HTERT RPE-1 (cell line): ENCODE measurements around the gene ADAM23.
"Not testable (repeated sequence)": the region's sequence is repeated elsewhere in the genome, so short reads cannot be mapped to it uniquely, and the experiment has no call there.

Experiments used
- in situ Hi-C: fragments of 300-500 bp; cut with MboI; formaldehyde crosslinking; loops from 4 replicates; pipeline ENCODE4 v1.14.3; 2020; ENCODE audit warnings: low sequenced_read_pairs

Gene ADAM23, protein sequence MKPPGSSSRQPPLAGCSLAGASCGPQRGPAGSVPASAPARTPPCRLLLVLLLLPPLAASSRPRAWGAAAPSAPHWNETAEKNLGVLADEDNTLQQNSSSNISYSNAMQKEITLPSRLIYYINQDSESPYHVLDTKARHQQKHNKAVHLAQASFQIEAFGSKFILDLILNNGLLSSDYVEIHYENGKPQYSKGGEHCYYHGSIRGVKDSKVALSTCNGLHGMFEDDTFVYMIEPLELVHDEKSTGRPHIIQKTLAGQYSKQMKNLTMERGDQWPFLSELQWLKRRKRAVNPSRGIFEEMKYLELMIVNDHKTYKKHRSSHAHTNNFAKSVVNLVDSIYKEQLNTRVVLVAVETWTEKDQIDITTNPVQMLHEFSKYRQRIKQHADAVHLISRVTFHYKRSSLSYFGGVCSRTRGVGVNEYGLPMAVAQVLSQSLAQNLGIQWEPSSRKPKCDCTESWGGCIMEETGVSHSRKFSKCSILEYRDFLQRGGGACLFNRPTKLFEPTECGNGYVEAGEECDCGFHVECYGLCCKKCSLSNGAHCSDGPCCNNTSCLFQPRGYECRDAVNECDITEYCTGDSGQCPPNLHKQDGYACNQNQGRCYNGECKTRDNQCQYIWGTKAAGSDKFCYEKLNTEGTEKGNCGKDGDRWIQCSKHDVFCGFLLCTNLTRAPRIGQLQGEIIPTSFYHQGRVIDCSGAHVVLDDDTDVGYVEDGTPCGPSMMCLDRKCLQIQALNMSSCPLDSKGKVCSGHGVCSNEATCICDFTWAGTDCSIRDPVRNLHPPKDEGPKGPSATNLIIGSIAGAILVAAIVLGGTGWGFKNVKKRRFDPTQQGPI

DNA sequence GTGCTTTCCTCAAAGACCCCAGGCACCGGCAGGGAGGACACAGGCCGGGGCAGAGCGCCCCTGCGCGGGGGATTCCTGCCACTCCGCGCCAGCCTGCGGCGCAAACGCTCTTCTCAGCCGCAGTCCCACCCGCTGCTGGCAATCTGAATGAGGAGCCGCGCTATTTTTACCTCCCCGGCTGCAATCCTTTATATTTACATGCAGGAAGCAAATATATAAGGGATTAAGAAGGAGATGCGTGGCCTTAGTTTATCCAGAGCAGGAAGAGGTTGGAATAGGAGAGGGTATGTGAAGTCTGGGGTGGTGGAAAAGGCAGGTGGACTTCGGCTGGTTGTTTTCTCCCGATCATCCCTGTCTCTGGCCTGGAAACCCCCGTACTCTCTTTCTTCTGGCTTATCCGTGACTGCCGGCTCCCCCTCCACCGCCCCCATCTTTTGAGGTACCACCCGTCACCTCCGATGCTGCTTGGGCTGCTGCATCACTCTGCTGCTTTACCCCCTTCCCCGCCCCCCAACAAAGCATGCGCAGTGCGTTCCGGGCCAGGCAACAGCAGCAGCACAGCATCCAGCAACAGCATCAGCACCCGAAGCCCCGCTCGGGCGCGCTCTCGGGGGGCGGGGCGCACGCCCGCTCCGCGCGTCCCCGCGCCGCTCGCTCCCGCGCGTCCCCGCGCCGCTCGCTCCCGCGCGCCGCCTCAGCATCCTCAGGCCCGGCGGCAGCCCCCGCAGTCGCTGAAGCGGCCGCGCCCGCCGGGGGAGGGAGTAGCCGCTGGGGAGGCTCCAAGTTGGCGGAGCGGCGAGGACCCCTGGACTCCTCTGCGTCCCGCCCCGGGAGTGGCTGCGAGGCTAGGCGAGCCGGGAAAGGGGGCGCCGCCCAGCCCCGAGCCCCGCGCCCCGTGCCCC lies at the start of gene ADAM23:
Gene ADAM23 (plus strand): TSS at position 700 of the 902 bp plus-strand sequence. CDS start 335 bp downstream, outside the sequence.
- in situ Hi-C loops, result no loop called here

DNA sequence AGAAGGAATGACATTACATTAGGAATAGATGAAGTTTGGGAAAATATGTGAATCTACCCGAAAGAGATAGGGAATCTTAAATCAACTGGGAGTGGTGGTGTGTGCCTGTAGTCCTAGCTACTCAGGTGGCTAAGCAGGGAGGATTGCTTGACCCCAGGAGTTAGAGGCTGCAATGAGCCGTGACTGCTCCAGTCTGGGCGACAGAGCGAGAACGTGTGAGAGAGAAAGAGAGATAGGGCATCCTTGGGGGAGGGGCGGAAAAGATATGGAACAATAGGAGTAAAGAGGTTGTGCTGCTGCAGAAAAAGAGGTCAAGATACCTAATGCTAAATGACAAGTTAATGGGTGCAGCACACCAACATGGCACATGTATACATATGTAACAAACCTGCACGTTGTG lies 47.1 kb upstream of the ADAM23 start:
- in situ Hi-C loops, result no loop called here

DNA sequence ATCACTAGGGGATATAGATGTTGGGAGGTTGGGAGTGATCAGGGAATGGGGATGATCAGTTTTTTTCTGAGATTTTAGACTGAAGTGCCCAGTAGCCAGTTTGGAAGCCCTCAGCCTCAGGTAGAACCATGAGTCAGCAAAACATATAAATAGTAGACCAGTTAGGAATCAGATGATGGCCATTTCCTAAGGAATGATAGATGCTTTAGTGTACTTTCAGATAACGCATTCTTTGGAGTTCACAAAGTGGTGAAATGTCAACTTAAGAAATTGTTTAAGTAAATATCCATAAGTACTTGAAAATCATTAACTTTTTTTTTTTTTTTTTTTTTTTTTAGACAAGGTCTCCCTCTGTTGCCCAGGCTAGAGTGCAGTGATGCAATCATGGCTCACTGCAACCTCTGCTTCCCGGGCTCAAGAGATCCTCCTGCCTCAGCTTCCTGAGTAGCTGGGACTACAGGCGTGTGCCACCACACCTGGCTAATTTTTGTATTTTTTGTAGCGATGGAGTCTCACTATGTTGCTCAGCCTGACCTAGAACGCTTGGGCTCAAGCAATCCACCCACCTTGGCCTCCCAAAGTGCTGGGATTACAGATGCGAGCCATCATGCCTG lies 40.3 kb upstream of the ADAM23 start:
- in situ Hi-C loops, result not testable (repeated sequence)

DNA sequence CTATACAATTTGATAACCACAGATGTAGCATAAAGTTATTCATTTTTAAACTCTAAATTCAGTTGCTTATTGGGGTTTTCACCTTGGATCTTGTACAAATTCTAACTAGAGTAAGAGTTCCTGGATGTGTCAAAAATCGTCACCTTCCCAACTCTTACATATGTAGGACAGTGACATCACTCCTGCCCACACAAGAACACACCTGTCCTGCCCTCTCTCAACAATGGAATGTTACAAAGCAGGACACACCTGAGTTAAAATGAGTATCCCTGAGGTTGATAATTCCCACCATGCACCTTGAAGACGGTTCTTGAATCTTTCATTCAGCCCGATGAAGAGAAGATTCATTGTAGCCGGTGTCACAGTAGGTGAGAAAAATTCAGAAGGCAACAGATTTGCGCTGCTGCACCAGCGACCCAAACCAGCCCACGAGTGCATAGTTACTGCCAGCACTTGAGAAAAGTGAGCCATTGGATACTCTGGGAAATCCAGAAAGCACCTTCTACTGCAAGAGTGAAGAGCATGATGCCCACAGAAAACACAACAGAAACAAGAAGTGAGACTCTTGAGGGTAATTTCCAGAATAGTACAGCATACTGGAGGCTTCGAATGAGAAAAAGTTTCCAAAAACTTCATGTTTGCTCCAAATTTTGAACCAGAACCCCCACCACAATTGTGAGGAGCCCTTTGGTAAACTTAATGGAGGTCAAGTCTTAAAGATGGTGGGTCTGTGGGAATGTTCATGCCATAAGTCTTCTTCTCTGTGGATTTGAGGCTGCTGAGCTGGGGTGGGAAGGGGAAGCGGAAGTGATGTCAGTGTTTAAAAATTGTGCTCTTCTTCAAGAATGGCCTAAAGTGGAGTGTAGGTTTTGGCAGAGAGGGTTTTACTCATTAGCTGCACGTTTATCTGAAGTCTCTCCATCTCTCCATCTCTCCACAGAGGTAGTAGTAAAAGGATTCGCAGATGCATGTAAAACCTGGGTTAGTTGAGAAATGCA lies 34.7 kb upstream of the ADAM23 start:
- in situ Hi-C loops, result no loop called here

DNA sequence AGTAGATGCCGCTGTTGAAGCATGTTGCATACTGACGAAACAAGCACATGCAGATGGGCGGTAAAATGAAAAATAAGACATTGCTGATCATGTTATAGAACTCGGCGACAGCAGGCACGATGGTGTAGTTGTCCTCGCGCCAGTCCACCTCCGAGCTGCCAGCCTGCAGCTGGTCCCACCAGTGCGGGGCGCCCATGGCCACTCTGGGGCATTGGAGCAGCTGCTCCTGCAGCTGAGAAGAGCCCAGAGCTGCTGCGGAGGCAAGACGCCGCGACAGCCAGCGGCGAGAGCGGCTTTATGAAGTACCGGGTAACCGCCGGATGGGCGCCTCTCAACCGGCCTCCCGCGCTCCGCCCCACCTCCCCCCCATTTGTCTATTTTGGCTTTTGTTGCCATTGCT lies 32.6 kb upstream of the ADAM23 start:
- in situ Hi-C loops, result no loop called here

DNA sequence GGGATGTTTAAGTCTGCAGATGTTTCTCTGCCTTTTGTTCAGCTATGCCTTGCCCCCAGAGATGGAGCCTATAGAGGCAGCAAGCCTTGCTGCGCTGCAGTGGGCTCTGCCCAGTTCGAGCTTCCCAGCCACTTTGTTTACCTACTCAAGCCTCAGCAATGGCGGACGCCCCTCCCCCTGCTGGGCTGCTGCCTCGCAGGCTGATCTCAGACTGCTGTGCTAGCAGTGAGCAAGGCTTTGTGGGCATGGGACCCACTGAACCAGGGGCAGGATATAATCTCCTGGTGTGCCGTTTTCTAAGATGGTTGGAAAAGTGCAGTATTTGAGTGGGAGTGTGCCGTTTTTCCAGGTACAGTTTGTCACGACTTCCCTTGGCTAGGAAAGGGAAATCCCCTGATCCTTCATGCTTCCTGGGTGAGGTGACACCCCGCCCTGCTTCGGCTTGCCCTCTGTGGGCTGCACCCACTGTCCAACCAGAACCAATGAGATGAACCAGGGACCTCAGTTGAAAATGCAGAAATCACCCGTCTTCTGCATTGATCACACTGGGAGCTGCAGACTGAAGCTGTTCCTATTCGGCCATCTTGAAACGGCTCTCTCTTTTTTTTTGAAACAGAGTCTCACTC lies 27.6 kb upstream of the ADAM23 start:
- in situ Hi-C loops, result no loop called here

DNA sequence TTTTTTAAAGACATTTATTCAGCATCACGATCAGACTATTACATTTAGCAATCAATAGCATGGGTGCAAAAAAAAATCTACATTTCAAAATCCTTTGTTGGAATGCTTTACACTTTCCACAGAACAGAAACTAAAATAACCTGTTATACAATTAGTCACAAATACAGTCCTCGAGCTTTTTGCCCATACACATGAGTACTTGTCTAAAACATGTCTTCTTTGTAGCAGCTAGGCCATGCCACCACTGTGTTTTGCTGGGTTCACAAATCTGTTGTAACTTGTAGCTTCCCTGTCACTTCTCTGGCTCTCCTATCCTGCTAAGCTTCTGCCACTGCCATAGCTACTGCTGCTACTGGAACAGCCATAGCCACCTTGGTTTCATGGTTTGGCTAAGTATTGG lies 24.4 kb upstream of the ADAM23 start:
- in situ Hi-C loops, result no loop called here

DNA sequence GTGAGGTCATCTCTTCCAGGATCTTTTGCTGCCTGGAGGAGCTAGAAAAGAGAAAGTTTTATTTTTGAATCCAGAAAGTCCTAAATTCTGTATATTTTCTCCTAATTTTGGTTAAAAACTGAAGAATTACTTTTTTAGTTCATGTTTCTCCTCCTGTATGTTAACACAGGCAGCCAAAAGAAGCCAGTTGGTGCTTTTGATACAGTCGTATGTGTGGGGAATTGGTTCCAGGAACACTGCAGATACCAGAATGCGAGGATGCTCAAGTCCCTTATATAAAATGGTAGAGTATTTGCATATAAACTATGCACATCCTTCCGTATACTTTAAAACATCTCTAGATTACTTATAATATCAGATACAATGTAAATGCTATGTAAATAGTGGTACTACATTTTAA lies 22.6 kb upstream of the ADAM23 start:
- in situ Hi-C loops, result no loop called here

DNA sequence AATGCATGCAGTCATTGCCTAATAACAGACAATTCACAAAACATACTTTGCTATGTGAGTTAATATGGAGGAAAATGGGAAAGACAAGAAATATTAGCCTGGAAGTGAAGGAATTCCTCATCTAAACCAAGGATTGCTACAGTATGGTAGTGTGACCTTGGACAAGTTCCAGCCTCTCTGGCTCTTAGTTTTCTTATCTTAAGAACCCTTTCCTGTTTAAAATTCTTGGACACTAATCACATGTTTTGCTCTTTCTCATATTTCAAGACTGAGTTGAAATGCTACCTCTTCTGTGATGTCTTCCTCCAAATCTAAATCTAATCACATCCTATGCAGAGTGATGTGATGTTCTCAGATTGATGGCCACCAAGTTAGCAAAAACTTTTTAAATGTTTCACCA lies 20.8 kb upstream of the ADAM23 start:
- in situ Hi-C loops, result no loop called here

DNA sequence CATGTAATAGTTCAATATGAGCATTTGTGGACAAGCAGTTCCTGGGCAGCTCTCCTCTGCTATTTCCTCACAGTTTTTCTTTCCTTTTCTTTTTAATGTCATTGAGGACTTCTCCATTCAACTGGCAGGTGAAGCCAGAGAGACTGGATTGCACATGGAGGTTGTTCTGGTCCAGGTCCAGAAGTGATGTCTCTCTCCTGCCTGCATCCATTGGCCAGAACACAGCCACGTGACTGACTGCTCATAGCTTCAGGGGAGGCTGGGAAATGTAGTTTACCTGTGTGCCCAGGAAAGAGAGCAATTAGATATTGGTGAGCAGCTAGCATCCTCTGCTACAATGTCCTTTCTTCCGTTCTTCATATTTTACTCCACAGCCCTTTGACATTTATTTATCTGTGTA lies 20.2 kb upstream of the ADAM23 start:
- in situ Hi-C loops, result no loop called here

DNA sequence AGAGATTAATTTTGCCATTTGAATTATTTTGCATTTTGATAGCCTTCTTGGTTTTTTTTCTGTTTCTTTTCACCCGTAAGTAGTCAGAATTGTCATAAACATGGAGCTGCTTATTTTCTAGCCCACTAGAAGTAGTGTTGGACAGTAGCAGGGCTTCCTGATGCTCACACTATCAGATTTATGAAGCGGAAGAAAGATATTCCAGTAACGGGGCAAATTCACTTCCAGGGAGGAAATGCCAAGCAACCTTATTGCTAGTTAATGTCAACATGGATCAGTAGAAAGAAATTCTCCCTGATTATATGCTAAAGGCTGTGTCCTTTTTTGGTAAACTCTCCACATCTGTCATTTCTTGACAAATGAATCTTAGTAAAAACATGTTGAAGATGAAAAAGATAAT lies 19.2 kb upstream of the ADAM23 start:
- in situ Hi-C loops, result no loop called here

DNA sequence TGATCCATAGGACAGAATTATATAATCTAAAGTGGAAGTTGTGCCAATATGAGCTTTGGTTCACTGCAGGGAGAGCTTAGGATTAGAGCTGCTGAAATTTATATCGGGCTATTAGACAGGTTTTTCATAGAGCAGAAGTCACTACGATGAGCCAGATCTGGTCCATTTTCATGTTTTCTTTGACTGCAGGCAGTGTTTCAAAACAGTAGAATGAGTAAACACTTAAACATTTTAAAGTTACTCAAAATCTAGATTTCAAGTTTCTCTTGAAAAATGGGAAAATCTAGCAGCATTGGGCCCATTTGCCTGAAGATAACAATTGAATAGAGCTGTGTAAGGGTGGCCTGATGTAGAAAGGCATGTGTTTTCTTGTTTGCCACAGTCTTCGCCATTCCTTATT lies 14.5 kb upstream of the ADAM23 start:
- in situ Hi-C loops, result no loop called here

DNA sequence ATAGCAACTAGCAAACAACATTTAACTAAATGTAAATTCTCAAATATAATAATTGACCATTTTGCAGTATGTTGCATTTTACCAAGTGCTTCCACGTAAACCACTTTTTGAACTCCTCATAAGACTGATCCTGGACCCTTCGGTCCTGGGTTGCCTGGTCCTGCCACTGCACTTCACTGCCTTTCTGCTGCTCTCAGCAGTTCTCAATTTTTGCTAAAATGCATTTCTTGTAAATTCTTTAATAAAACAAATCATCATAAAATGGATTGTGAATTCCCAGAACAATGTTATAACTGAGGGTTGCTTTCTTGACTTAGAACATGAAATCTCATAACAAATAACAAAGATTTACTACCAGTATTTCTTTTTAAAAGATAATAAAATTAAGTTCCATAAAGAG lies 12.9 kb upstream of the ADAM23 start:
- in situ Hi-C loops, result no loop called here

DNA sequence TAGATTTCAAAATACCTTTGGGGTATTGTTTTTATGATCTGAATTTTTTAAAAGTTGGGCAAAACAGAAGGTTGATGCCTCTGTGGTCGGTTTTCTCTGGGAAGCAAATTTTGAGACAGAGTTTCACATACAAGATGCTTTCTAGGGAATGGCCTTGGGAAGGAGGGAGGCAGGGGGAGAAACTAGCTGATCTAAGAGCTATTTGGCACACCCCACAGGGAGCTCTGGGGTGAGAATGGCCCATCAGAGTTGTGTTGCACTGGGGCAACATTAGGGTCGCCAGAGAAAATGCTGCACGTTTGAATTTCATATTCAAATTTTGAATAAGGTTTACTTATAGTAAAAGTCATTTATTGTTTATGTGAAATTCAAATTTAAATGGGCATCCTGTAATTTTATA lies 11.9 kb upstream of the ADAM23 start:
- in situ Hi-C loops, result no loop called here

DNA sequence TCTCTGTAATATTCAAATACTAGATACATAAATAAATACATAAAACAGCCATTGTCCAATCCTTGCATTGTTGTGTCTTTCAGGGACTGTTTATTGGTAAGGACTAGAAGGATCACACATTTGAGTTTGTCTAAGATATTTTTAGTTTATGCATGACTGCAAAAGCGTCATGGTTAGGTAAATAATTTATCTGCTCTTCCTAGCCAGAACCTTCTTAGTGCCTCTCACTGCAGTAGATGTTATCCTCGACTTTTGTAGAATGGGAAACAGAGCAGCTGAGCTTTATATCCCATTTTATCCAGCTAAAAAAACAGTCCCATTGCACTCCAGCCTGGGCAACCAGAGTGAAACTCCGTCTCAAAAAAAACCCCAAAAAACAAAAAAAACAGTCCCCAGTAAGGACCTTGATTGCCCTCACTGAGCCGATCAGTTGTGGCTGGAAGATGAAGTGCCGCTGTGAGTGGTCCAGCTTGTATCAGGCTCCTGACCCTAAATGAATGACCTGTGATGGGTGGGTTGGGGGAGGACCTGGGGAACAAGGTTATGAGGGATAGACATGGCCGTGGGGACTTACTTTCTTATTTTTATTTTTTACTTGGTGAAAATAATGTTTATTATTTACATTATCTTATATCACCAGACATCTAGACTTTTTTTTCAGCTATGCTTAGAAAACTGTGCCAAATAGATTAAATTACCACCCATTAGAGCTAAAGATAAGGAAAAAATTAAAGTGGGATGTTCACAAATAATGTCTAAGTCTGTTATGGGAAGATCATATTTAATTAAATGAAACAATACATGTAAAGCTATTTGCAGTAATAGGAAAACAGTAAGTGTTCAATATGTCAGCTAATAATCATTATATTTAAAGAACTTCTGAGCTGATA lies 10.9 kb upstream of the ADAM23 start:
- in situ Hi-C loops, result no loop called here

DNA sequence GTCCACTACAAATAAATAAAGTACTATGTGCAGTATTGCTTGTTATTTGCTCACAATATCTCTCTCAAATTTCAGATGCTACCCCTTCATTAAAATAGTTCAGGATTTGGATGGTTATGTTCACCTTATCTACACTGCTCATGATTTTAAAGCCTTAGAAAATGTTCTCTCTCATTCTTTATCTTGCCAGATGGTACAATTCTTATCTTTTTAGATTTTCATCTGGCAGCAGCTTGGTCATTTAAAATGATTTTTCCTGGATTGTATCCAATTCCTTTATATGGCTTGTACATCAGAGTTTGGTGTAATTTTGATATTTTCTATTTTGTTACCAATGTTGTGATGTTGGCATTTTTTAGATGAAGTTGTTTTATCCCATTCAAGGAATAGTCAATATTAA lies 10.1 kb upstream of the ADAM23 start:
- in situ Hi-C loops, result no loop called here

DNA sequence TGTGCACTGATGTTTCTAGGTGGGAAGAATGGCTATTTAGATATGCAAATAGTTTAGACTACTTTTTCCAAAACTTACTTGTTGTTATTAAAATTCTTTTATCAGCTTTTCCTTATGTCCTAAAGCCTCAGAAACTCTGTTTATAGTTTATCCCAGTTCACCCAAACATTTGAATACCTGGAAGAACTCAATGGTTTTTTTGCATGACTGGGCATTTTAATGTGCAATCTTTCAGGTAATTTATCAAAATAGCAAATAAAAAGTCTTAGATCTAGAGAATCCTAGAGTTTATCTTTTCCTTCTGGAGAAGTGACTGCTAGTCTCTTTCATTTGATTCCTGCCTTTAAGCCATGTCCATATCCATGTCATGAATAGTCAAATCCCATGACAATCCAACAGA lies 9.6 kb upstream of the ADAM23 start:
- in situ Hi-C loops, result no loop called here

DNA sequence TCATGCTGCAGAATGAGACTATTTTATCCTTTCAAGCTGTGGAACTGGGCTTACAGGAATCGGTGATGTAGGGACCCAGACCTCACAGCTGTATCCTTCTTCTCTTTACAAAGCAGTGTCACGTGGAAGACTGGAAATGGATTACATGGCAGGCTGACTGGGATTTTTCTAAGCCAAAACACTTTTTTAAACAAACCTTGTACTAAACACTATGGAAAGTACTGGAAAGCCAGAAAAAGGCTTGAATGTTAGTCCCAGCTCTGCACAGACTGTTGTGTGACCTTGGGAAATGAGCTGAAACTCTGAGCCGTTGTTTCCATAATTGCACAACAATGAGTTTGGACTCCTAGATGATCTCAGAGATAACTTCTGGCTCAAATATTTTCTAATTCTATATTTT lies 7.6 kb upstream of the ADAM23 start:
- in situ Hi-C loops, result no loop called here
